HepG2 (cell line): ENCODE data around the gene COL4A2. TPM values are rescaled to one million over a fixed set of nuclear protein-coding genes. Genes with fewer than 3 reads are reported as not detected.

Experiments
- ATAC-seq: fragments of 200-7000 bp; cut with Tn5 transposase; 3 replicates; pipeline ENCODE4 v1.9.1; 2020; ENCODE audit warnings: mild to moderate bottlenecking, moderate library complexity
- BruUV-seq: library from RNA; stranded (reverse); fragments of 400-500 nt; replicated peaks from 2 replicates; lab custom pipeline; 2021; lab: Mats Ljungman, UMichigan
- CTCF ChIA-PET: fragments of 300-600 bp; formaldehyde crosslinking; extraction: SDS; loops from one replicate; lab custom pipeline; 2021; ENCODE audit warnings: low total read pairs, inconsistent platforms, low intra/inter-chr PET ratio; lab: Yijun Ruan, JAX
- POLR2A ChIA-PET: fragments of 350-600 bp; sonication (Branson Sonifier 250); formaldehyde crosslinking; loops from one replicate; lab custom pipeline; 2020; ENCODE audit warnings: antibody characterized with exemption, inconsistent platforms; lab: Yijun Ruan, JAX
- DNase-seq: peaks from one replicate; pipeline ENCODE4 v3.0.0-alpha.2; 2015; ENCODE audit warnings: low spot score
- FAIRE-seq: peaks from 3 replicates; lab custom pipeline; 2011; peaks lifted over from hg19 to GRCh38; lab: Jason Lieb, UNC
- H2AFZ ChIP-seq: one replicate; pipeline ENCODE4 v1.6.1; 2011; ENCODE audit warnings: low read length, inconsistent platforms
- H3K27ac ChIP-seq: fragments of 300-600 bp; 3 replicates; pipeline ENCODE4 v1.8.0; 2011; ENCODE audit warnings: mixed run types, mild to moderate bottlenecking, mixed read lengths, low read length, inconsistent platforms; ENCODE audit not compliant: insufficient read depth; ENCODE audit errors: extremely low read length
- H3K27me3 ChIP-seq, 2 experiments: fragments of 200-600 bp in 1 of 2; 2 replicates in 1 of 2; 3 replicates in 1 of 2; pipeline versions ENCODE4 v1.6.0 to v1.8.0; 2011; ENCODE audit warnings: low read length in 2 of 2, mild to moderate bottlenecking in 2 of 2, moderate library complexity in 2 of 2, inconsistent platforms in 1 of 2; ENCODE audit not compliant: insufficient read depth in 2 of 2, control insufficient read depth in 1 of 2
- H3K36me3 ChIP-seq, 2 experiments: fragments of 200-600 bp in 1 of 2; replicated peaks in 1 of 2; 2 replicates in 1 of 2; 3 replicates in 1 of 2; pipeline versions ENCODE4 v1.5.1 to v1.8.0; 2011; ENCODE audit warnings: low read length in 2 of 2, inconsistent platforms in 1 of 2; ENCODE audit not compliant: insufficient read depth in 2 of 2, control insufficient read depth in 1 of 2
- H3K4me1 ChIP-seq: 2 replicates; pipeline ENCODE4 v1.5.1; 2012; ENCODE audit warnings: low read length, inconsistent platforms; ENCODE audit not compliant: insufficient read depth
- H3K4me2 ChIP-seq: 2 replicates; pipeline ENCODE4 v1.6.0; 2011; ENCODE audit warnings: low read depth, low read length, inconsistent platforms
- H3K4me3 ChIP-seq, 3 experiments: fragments of 200-600 bp in 1 of 3; sonication (generic), shearing (Covaris generic) in 1 of 3; replicated peaks in 1 of 3; 2 replicates each; pipeline ENCODE4 v1.5.1; 2011 to 2016; ENCODE audit warnings: low read length in 3 of 3, inconsistent platforms in 2 of 3, low read depth in 2 of 3, mild to moderate bottlenecking in 2 of 3, control low read depth in 1 of 3, mixed read lengths in 1 of 3; ENCODE audit not compliant: insufficient read depth in 1 of 3
- H3K79me2 ChIP-seq: one replicate; pipeline ENCODE4 v1.6.1; 2011; ENCODE audit warnings: low read length, inconsistent platforms; ENCODE audit not compliant: insufficient read depth
- H3K9ac ChIP-seq: 2 replicates; pipeline ENCODE4 v1.6.0; 2011; ENCODE audit warnings: mild to moderate bottlenecking, low read depth, low read length, inconsistent platforms; ENCODE audit not compliant: insufficient read depth
- H3K9me3 ChIP-seq: 2 replicates; pipeline ENCODE4 v1.5.1; 2012; ENCODE audit warnings: mild to moderate bottlenecking, low read length
- H4K20me1 ChIP-seq: 2 replicates; pipeline ENCODE4 v1.6.0; 2011; ENCODE audit warnings: inconsistent platforms, mild to moderate bottlenecking, low read length, moderate library complexity; ENCODE audit not compliant: insufficient read depth
- JDP2 ChIP-seq: sonication (generic); formaldehyde crosslinking; IDR thresholded peaks from 2 replicates; pipeline ENCODE4 v1.8.1; 2022; ENCODE audit warnings: missing genetic modification reagents, borderline replicate concordance
- TAF1 ChIP-seq: sonication (generic); formaldehyde crosslinking; IDR thresholded peaks from 2 replicates; pipeline ENCODE4 v1.4.0; 2020; ENCODE audit warnings: missing genetic modification reagents
- ZNF780A ChIP-seq: sonication (generic); formaldehyde crosslinking; IDR thresholded peaks from 2 replicates; pipeline ENCODE4 v1.8.0; 2022; ENCODE audit warnings: mild to moderate bottlenecking, missing genetic modification reagents, moderate library complexity
- WGBS: methylation state at CpG from one replicate; pipeline ENCODE4 v1.1.6; 2017; ENCODE audit warnings: low lambda C conversion rate; 5-methylcytosine and 5-hydroxymethylcytosine counted together
- in situ Hi-C: cut with HindIII; loops from 2 replicates; pipeline ENCODE4 v1.10.0; 2017; ENCODE audit warnings: low pct_unique_long_range_greater_than_20kb; ENCODE audit not compliant: extremely low pct_ligation_motif_present
- intact Hi-C: fragments of 100-400 bp; cut with micrococcal nuclease; formaldehyde crosslinking; loops from one replicate; pipeline ENCODE4 v1.10.0; 2022; ENCODE audit not compliant: unreplicated experiment
- polyA plus RNA-seq, 8 experiments: library from polyadenylated mRNA; depleted of rRNA in 3 of 8; stranded (reverse) in 7 of 8; unstranded in 1 of 8; fragments of >200 nt; fragmentation: Illumina TruSeq in 4 of 8; extraction: Trizol in 4 of 8; gene quantifications; 2 replicates each; pipeline versions ENCODE4 v1.2.1 to v1.2.3, GENCODE V29; 2011 to 2016; ENCODE audit warnings: low read depth in 4 of 8, missing spikeins in 1 of 8, mixed read lengths in 1 of 8; ENCODE audit not compliant: insufficient read depth in 1 of 8
- total RNA-seq, 5 experiments: library from RNA; depleted of rRNA; stranded (reverse); fragments of >200 nt; fragmentation: Illumina TruSeq; extraction: Trizol; gene quantifications; 2 replicates each; pipeline ENCODE4 v1.2.3, GENCODE V29; 2016; ENCODE audit warnings: low read depth in 1 of 5
- TF ChIP-seq, protein P1 (sequence below): fragments of 450-650 bp; IDR thresholded peaks from 2 replicates; pipeline ENCODE4 v1.6.1; 2016

Gene COL4A2
- total and polyA plus RNA-seq, 2 of the 13 experiments (the other 11 are each of a cell fraction or from before 2014, with no cell fraction given) = 0.22 to 1.9 TPM

DNA sequence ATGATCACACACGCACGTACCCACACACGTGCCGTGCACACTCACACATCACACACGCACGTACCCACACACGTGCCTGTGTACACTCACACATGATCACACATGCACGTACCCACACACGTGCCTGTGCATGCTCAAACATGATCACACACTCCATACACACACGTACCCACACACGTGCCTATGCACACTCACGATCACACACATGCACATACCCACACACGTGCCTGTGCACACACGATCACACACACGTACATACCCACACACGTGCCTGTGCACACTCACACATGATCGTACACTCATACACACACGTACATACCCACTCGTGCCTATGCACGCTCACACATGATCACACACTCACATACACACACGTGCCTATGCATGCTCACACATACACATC, 167.6 kb downstream of the COL4A2 start:
- ATAC-seq = no peak
- in situ Hi-C loops = no loop called here
- 78% methylated on average over 21 of the region's 21 CpGs for WGBS
- ChIA-PET POLR2A (no interaction called here), CTCF (no interaction called here)
- no peak overlapping the region for H3K27ac ChIP-seq
- H4K20me1 ChIP-seq = no peaks in the 10 kb centered on the region
- no peak overlapping the region for H3K4me3 ChIP-seq
- H2AFZ ChIP-seq = no peak overlapping the region
- no peak overlapping the region for H3K9ac ChIP-seq
- no TSS peak for BruUV-seq
- intact Hi-C loops = no loop called here
- H3K36me3 ChIP-seq = no peaks in the 10 kb centered on the region
- H3K9me3 ChIP-seq = no peaks in the 10 kb centered on the region
- FAIRE-seq = no peak
- peaks cover 4 to 74% of the 10 kb centered on the region in 2 experiments for H3K27me3 ChIP-seq
- DNase-seq = no peak
- H3K79me2 ChIP-seq = no peaks in the 10 kb centered on the region
- TF ChIP-seq, protein P1, sequence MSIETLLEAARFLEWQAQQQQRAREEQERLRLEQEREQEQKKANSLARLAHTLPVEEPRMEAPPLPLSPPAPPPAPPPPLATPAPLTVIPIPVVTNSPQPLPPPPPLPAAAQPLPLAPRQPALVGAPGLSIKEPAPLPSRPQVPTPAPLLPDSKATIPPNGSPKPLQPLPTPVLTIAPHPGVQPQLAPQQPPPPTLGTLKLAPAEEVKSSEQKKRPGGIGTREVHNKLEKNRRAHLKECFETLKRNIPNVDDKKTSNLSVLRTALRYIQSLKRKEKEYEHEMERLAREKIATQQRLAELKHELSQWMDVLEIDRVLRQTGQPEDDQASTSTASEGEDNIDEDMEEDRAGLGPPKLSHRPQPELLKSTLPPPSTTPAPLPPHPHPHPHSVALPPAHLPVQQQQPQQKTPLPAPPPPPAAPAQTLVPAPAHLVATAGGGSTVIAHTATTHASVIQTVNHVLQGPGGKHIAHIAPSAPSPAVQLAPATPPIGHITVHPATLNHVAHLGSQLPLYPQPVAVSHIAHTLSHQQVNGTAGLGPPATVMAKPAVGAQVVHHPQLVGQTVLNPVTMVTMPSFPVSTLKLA = peak; percentile 76
- no peak for TF ChIP-seq TAF1 (CRISPR knock-in tag)
- H3K4me2 ChIP-seq = no peak overlapping the region
- H3K4me1 ChIP-seq = peaks cover 9% of the 10 kb centered on the region

DNA sequence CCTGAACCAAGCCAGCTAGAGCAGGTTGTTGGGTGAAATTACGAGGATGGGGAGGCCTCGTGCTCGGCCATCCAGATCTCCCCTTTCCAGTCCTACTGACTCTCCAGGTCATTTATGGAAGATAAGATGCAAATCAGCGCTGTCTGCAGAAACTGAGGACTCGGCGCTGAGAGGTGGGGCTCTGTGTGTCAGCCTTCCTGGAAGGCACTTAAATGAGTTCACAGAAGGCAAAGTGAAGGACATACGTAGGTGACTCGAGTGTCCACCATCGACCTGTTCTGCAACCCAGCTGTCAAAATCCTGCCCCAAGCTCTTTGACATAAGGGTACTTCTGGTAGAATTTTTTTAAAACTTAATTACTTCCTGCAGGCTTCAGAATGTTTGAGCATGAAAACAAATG, 168.0 kb downstream of the COL4A2 start:
- Histone ChIP-seq H3K27ac (no peak overlapping the region), H3K9me3 (no peaks in the 10 kb centered on the region), H3K79me2 (no peaks in the 10 kb centered on the region), H3K4me1 (peaks cover 9% of the 10 kb centered on the region), H4K20me1 (no peaks in the 10 kb centered on the region), H3K27me3 (peaks cover 4 to 78% of the 10 kb centered on the region in 2 experiments), H3K4me3 (no peak overlapping the region), H3K36me3 (no peaks in the 10 kb centered on the region), H3K9ac (no peak overlapping the region), H3K4me2 (peak overlapping the region; percentile 37), H2AFZ (peak overlapping the region; percentile 57)
- ATAC-seq (no peak), DNase-seq (no peak), FAIRE-seq (no peak)
- BruUV-seq = no TSS peak
- ChIA-PET CTCF (no interaction called here), POLR2A (no interaction called here)
- in situ Hi-C loops = no loop called here
- WGBS = 54% methylated on average over 9 of the region's 9 CpGs
- TF ChIP-seq ZNF780A (CRISPR knock-in tag) = no peak
- TF ChIP-seq JDP2 (CRISPR knock-in tag) = no peak
- intact Hi-C loops = no loop called here
